ENCODE data around the gene KCNK6.
"Not testable (repeated sequence)": the region's sequence is repeated elsewhere in the genome, so short reads cannot be mapped to it uniquely, and the experiment has no call there.

Gene KCNK6

DNA sequence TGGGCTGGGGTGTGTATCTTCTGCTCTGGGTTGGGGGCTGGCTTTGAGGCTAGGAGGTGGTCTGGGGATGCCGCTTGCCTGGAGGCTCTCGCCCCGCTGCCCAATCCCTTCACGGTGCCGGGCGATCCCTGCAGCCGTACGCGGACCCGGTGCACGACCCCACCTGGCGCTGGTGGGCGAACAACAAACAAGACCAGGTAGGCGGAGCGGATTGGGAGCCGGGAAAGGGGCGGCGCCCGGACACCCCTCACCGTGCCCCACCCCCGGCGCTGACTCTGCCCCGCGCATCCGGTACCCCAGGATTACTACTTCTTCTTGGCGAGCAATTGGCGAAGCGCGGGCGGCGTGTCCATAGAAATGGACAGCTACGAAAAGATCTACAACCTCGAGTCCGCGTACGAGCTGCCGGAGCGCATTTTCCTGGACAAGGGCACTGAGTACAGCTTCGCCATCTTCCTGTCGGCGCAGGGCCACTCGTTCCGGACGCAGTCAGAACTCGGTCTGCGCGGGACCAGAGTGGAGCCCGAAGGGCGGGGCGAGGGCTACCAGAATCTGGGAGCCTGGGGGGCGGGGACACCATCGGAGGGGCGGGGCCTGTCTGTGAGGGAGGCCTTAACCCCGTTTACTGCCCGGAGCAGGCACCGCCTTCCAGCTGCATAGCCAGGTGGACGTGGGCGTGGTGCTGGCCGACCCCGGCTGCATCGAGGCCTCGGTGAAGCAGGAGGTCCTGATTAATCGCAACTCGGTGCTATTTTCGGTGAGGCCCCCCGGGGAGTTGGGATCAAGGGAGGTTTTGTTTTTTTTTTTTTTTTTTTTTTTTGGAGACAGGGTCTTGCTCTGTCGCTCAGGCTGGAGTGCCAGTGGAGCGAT, 42.7 kb downstream of the KCNK6 start:
- Histone ChIP-seq H2BK120ac (ENCODE audit: low read depth, low read length) (no peak overlapping the region), H3K9me3 (replicated peaks in 1 of 2; ENCODE audit: control insufficient read depth in 2 of 2, insufficient read depth in 1 of 2, low read depth in 1 of 2, low read length in 2 of 2) (peaks cover 3 to 4% of the 10 kb centered on the region in 2 donors), H3K36me3 (replicated peaks in 1 of 2; ENCODE audit: control insufficient read depth in 2 of 2, insufficient read depth in 2 of 2, low read length in 2 of 2) (no peaks in the 10 kb centered on the region), H2BK15ac (ENCODE audit: low read length) (no peak overlapping the region), H3K18ac (ENCODE audit: low read length) (peak overlapping the region; percentile 96), H3K27ac (replicated peaks; ENCODE audit: low read length) (peak overlapping the region; percentile 78), H3K4me3 (ENCODE audit: low read length in 2 of 2) (peak overlapping the region; percentile 51 to 88), H4K91ac (ENCODE audit: low read depth, low read length, poor library complexity) (no peak overlapping the region), H3K4me1 (ENCODE audit: control insufficient read depth in 2 of 2, insufficient read depth in 1 of 2, low read depth in 1 of 2, low read length in 2 of 2) (peaks cover 4% of the 10 kb centered on the region in 2 donors), H2BK12ac (ENCODE audit: low read length) (no peak overlapping the region), H3K23ac (ENCODE audit: low read depth, low read length, poor library complexity) (peak overlapping the region; percentile 93), H4K8ac (ENCODE audit: low read depth, low read length) (no peak overlapping the region), H2AK5ac (ENCODE audit: low read depth, low read length) (no peak overlapping the region), H2AFZ (ENCODE audit: low read length) (peak overlapping the region; percentile 98), H3K4me2 (ENCODE audit: insufficient read depth, low read length, poor library complexity, severe bottlenecking) (peak overlapping the region; percentile 97), H3K4ac (ENCODE audit: low read length) (no peak overlapping the region), H2BK5ac (ENCODE audit: low read length) (peak overlapping the region; percentile 19), H3K14ac (ENCODE audit: low read length) (no peak overlapping the region), H3K9ac (ENCODE audit: low read depth, low read length, poor library complexity) (peak overlapping the region; percentile 81), H3K79me1 (ENCODE audit: low read depth, low read length) (no peaks in the 10 kb centered on the region), H3K27me3 (ENCODE audit: control insufficient read depth in 3 of 3, insufficient read depth in 3 of 3, low read depth in 1 of 3, low read length in 3 of 3) (peaks cover 0 to 39% (median 22%) of the 10 kb centered on the region in 3 experiments)
- DNase-seq (ENCODE audit: low spot score): peak; percentile 77
- WGBS, 2 donors (ENCODE audit: extremely low coverage in 2 of 2, insufficient read length in 2 of 2, insufficient replicate concordance in 1 of 2): no CpG with 5 or more reads among the region's 68 CpGs

- not testable (repeated sequence) for H3K4me1 ChIP-seq (ENCODE audit: control insufficient read depth in 2 of 2, insufficient read depth in 1 of 2, low read depth in 1 of 2, low read length in 2 of 2); H3K9ac ChIP-seq (ENCODE audit: low read depth, low read length, poor library complexity); H3K14ac ChIP-seq (ENCODE audit: low read length); H2BK12ac ChIP-seq (ENCODE audit: low read length); H3K27ac ChIP-seq (replicated peaks; ENCODE audit: low read length); H3K4ac ChIP-seq (ENCODE audit: low read length); H2AK5ac ChIP-seq (ENCODE audit: low read depth, low read length); H2BK120ac ChIP-seq (ENCODE audit: low read depth, low read length); H4K8ac ChIP-seq (ENCODE audit: low read depth, low read length); H3K9me3 ChIP-seq (replicated peaks in 1 of 2; ENCODE audit: control insufficient read depth in 2 of 2, insufficient read depth in 1 of 2, low read depth in 1 of 2, low read length in 2 of 2); H3K36me3 ChIP-seq (replicated peaks in 1 of 2; ENCODE audit: control insufficient read depth in 2 of 2, insufficient read depth in 2 of 2, low read length in 2 of 2); H3K79me1 ChIP-seq (ENCODE audit: low read depth, low read length); H2BK15ac ChIP-seq (ENCODE audit: low read length); H4K91ac ChIP-seq (ENCODE audit: low read depth, low read length, poor library complexity); H3K18ac ChIP-seq (ENCODE audit: low read length); H3K4me2 ChIP-seq (ENCODE audit: insufficient read depth, low read length, poor library complexity, severe bottlenecking); DNase-seq (ENCODE audit: low spot score); H3K23ac ChIP-seq (ENCODE audit: low read depth, low read length, poor library complexity)
- Histone ChIP-seq H3K27me3 (ENCODE audit: control insufficient read depth in 3 of 3, insufficient read depth in 3 of 3, low read depth in 1 of 3, low read length in 3 of 3) (peaks cover 0 to 34% (median 22%) of the 10 kb centered on the region in 3 experiments), H3K4me3 (ENCODE audit: low read length in 2 of 2) (peak overlapping the region; percentile 51 to 68), H2AFZ (ENCODE audit: low read length) (peak overlapping the region; percentile 98), H2BK5ac (ENCODE audit: low read length) (peak overlapping the region; percentile 19)
- no CpG with 5 or more reads among the region's 16 CpGs for WGBS, 2 donors (ENCODE audit: extremely low coverage in 2 of 2, insufficient read length in 2 of 2, insufficient replicate concordance in 1 of 2)
Measured at GRCh38 chr19:38362946-38363688, 43.5 kb downstream of the KCNK6 start.

DNA sequence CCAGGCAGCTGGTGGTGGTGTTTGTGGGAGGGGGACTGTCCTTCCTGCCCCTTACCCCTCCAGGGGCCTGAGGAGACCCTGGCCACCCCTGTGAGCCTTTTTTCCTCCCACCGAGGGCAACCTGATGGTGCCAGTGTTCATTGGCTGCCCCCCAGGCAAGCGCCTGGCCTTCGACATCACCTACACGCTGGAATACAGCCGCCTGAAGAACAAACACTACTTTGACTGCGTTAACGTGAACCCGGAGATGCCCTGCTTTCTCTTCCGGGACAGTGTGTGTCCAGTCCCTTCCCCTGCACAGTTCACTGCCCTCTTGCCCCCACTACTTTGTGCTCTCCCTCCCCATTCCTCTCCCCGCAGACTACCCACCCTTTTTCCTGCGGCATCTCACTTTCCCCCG, 47.4 kb downstream of the KCNK6 start:
- Histone ChIP-seq H2BK120ac (ENCODE audit: low read depth, low read length) (peak overlapping the region; percentile 81), H3K79me1 (ENCODE audit: low read depth, low read length) (no peaks in the 10 kb centered on the region), H2BK12ac (ENCODE audit: low read length) (peak overlapping the region; percentile 10), H2AK5ac (ENCODE audit: low read depth, low read length) (peak overlapping the region; percentile 97), H3K27me3 (ENCODE audit: control insufficient read depth in 3 of 3, insufficient read depth in 3 of 3, low read depth in 1 of 3, low read length in 3 of 3) (peaks cover 0 to 16% (median 0%) of the 10 kb centered on the region in 3 experiments), H3K9ac (ENCODE audit: low read depth, low read length, poor library complexity) (no peak overlapping the region), H3K9me3 (replicated peaks in 1 of 2; ENCODE audit: control insufficient read depth in 2 of 2, insufficient read depth in 1 of 2, low read depth in 1 of 2, low read length in 2 of 2) (peaks cover 0 to 3% of the 10 kb centered on the region in 2 donors), H4K91ac (ENCODE audit: low read depth, low read length, poor library complexity) (no peak overlapping the region), H2AFZ (ENCODE audit: low read length) (peak overlapping the region; percentile 7), H3K23ac (ENCODE audit: low read depth, low read length, poor library complexity) (no peak overlapping the region), H3K4ac (ENCODE audit: low read length) (no peak overlapping the region), H4K8ac (ENCODE audit: low read depth, low read length) (no peak overlapping the region), H2BK15ac (ENCODE audit: low read length) (peak overlapping the region; percentile 87), H3K14ac (ENCODE audit: low read length) (no peak overlapping the region), H3K4me2 (ENCODE audit: insufficient read depth, low read length, poor library complexity, severe bottlenecking) (no peak overlapping the region), H3K4me3 (ENCODE audit: low read length in 2 of 2) (no peak overlapping the region), H3K27ac (replicated peaks; ENCODE audit: low read length) (no peak overlapping the region), H3K4me1 (ENCODE audit: control insufficient read depth in 2 of 2, insufficient read depth in 1 of 2, low read depth in 1 of 2, low read length in 2 of 2) (peaks cover 4 to 9% of the 10 kb centered on the region in 2 donors), H3K18ac (ENCODE audit: low read length) (peak overlapping the region; percentile 65), H3K36me3 (replicated peaks in 1 of 2; ENCODE audit: control insufficient read depth in 2 of 2, insufficient read depth in 2 of 2, low read length in 2 of 2) (no peaks in the 10 kb centered on the region), H2BK5ac (ENCODE audit: low read length) (peak overlapping the region; percentile 90)
- no CpG with 5 or more reads among the region's 12 CpGs for whole genome bisulfite sequencing, 2 donors (ENCODE audit: extremely low coverage in 2 of 2, insufficient read length in 2 of 2, insufficient replicate concordance in 1 of 2)
- no peak for DNase-seq (ENCODE audit: low spot score)

GRCh38 chr19:38369584-38369983, 49.9 kb downstream of the KCNK6 start:
- Histone ChIP-seq H3K36me3 (replicated peaks in 1 of 2; ENCODE audit: control insufficient read depth in 2 of 2, insufficient read depth in 2 of 2, low read length in 2 of 2) (no peaks in the 10 kb centered on the region), H4K8ac (ENCODE audit: low read depth, low read length) (no peak overlapping the region), H2BK120ac (ENCODE audit: low read depth, low read length) (no peak overlapping the region), H3K14ac (ENCODE audit: low read length) (no peak overlapping the region), H3K4me2 (ENCODE audit: insufficient read depth, low read length, poor library complexity, severe bottlenecking) (no peak overlapping the region), H3K79me1 (ENCODE audit: low read depth, low read length) (no peaks in the 10 kb centered on the region), H3K4me1 (ENCODE audit: control insufficient read depth in 2 of 2, insufficient read depth in 1 of 2, low read depth in 1 of 2, low read length in 2 of 2) (peaks cover 0 to 8% of the 10 kb centered on the region in 2 donors), H4K91ac (ENCODE audit: low read depth, low read length, poor library complexity) (no peak overlapping the region), H2BK5ac (ENCODE audit: low read length) (no peak overlapping the region), H2AK5ac (ENCODE audit: low read depth, low read length) (no peak overlapping the region), H2BK15ac (ENCODE audit: low read length) (no peak overlapping the region), H3K9ac (ENCODE audit: low read depth, low read length, poor library complexity) (no peak overlapping the region), H3K4me3 (ENCODE audit: low read length in 2 of 2) (no peak overlapping the region), H3K27me3 (ENCODE audit: control insufficient read depth in 3 of 3, insufficient read depth in 3 of 3, low read depth in 1 of 3, low read length in 3 of 3) (peaks cover 0 to 16% (median 0%) of the 10 kb centered on the region in 3 experiments), H3K9me3 (replicated peaks in 1 of 2; ENCODE audit: control insufficient read depth in 2 of 2, insufficient read depth in 1 of 2, low read depth in 1 of 2, low read length in 2 of 2) (peaks cover 0 to 3% of the 10 kb centered on the region in 2 donors), H2BK12ac (ENCODE audit: low read length) (no peak overlapping the region), H3K18ac (ENCODE audit: low read length) (no peak overlapping the region), H2AFZ (ENCODE audit: low read length) (no peak overlapping the region), H3K4ac (ENCODE audit: low read length) (no peak overlapping the region), H3K27ac (replicated peaks; ENCODE audit: low read length) (no peak overlapping the region), H3K23ac (ENCODE audit: low read depth, low read length, poor library complexity) (no peak overlapping the region)
- DNase-seq (ENCODE audit: low spot score): no peak
- WGBS, 2 donors (ENCODE audit: extremely low coverage in 2 of 2, insufficient read length in 2 of 2, insufficient replicate concordance in 1 of 2): no CpG with 5 or more reads among the region's 2 CpGs
